ENCODE data around the gene ATP8A2.
"Not testable (repeated sequence)": the region's sequence is repeated elsewhere in the genome, so short reads cannot be mapped to it uniquely, and the experiment has no call there.

Gene ATP8A2

DNA sequence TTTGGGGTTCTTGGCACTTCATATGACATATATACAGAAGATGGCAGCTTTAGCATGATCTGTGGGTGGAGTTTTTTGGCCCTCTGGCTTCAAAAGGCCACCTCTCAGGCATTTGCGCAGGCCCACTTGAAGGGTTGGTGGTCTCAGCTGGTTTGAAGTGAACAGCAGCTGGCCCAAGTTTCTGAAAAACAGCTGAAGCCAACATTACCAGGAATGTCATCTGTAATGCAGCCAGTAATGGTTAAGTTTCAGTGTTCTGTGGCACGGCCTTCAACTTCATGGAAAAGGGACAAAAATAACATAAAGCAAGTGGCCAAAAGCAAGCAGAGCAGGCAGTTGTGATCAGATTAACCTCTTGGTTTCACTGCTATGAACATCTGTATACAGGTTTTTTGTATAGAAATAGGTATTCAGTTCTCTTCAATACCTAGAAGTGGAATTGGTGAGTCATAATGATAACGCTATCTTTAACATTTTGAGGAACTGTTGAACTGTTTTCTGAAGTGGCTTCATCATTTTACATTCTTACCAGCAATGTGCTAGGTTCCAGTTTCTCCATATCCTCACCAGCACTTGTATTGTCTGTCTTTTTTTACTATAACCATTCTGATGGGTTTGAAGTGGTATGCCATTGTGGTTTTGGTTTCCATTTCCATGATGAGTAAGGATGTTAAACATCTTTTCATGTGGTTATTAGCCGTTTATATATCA is 434.6 kb downstream of the ATP8A2 start:
- Histone ChIP-seq H3K4me3 (ENCODE audit: low read depth in 1 of 5, low read length in 5 of 5) (no peak overlapping the region), H3K9ac (ENCODE audit: low read length in 5 of 5) (no peak overlapping the region), H3K36me3 (ENCODE audit: control insufficient read depth in 5 of 5, insufficient read depth in 5 of 5, low read length in 5 of 5) (no peaks in the 10 kb centered on the region), H3K27me3 (ENCODE audit: control insufficient read depth in 5 of 5, insufficient read depth in 4 of 5, low read length in 5 of 5) (no peaks in the 10 kb centered on the region), H3K9me3 (ENCODE audit: control insufficient read depth in 5 of 5, low read length in 5 of 5) (peaks cover 0 to under 1% (median 0%) of the 10 kb centered on the region in 5 donors), H3K4me1 (ENCODE audit: control insufficient read depth in 5 of 5, insufficient read depth in 5 of 5, low read length in 5 of 5) (no peaks in the 10 kb centered on the region), H3K27ac (ENCODE audit: low read depth, low read length) (no peak overlapping the region)

DNA sequence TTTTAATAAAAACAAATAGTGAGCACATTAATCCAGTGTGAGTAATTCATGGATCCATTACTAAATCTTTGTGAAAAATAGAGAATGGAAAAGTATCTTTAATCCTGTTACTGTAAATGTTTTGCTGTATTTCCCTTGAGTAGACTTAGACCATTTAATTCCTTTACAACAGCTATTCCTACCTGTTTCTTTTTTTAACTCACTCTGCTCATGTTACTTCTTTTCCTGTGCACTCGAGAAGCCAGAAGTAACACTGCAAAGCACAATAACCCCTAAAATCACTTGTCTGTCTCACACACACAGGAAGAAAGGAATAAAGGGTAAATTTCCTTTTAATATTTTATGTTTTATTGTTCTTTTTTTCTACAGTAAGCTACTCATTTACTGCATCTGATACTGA is 435.8 kb downstream of the ATP8A2 start:
- Histone ChIP-seq H3K4me3 (ENCODE audit: low read depth in 1 of 5, low read length in 5 of 5) (no peak overlapping the region), H3K27me3 (ENCODE audit: control insufficient read depth in 5 of 5, insufficient read depth in 4 of 5, low read length in 5 of 5) (no peaks in the 10 kb centered on the region), H3K9me3 (ENCODE audit: control insufficient read depth in 5 of 5, low read length in 5 of 5) (peaks cover 0 to 6% (median 3%) of the 10 kb centered on the region in 5 donors), H3K4me1 (ENCODE audit: control insufficient read depth in 5 of 5, insufficient read depth in 5 of 5, low read length in 5 of 5) (no peaks in the 10 kb centered on the region), H3K9ac (ENCODE audit: low read length in 5 of 5) (no peak overlapping the region), H3K36me3 (ENCODE audit: control insufficient read depth in 5 of 5, insufficient read depth in 5 of 5, low read length in 5 of 5) (no peaks in the 10 kb centered on the region), H3K27ac (ENCODE audit: low read depth, low read length) (no peak overlapping the region)

DNA sequence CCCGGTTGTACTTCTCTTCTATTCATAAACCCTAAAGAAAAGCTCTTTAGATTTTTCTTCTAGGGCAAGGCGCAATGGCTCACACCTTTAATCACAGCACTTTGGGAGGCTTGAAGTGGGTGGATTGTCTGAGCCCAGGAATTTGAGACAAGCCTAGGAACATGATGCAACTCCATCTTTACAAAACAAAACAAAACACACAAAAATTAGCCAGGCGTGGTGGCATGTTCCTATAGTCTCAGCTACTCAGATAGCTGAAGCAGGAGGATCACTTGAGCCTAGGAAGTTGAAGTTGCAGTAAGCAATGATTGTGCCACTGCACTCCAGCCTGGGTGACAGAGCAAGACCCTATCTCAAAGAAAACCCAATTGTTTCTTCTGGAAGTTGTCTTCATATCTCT is 439.7 kb downstream of the ATP8A2 start:
- Histone ChIP-seq H3K9me3 (ENCODE audit: control insufficient read depth in 5 of 5, low read length in 5 of 5) (peaks cover 0 to 6% (median 3%) of the 10 kb centered on the region in 5 donors), H3K9ac (ENCODE audit: low read length in 5 of 5) (no peak overlapping the region), H3K27me3 (ENCODE audit: control insufficient read depth in 5 of 5, insufficient read depth in 4 of 5, low read length in 5 of 5) (no peaks in the 10 kb centered on the region), H3K36me3 (ENCODE audit: control insufficient read depth in 5 of 5, insufficient read depth in 5 of 5, low read length in 5 of 5) (no peaks in the 10 kb centered on the region), H3K4me1 (ENCODE audit: control insufficient read depth in 5 of 5, insufficient read depth in 5 of 5, low read length in 5 of 5) (no peaks in the 10 kb centered on the region), H3K4me3 (ENCODE audit: low read depth in 1 of 5, low read length in 5 of 5) (no peak overlapping the region), H3K27ac (ENCODE audit: low read depth, low read length) (no peak overlapping the region)

DNA sequence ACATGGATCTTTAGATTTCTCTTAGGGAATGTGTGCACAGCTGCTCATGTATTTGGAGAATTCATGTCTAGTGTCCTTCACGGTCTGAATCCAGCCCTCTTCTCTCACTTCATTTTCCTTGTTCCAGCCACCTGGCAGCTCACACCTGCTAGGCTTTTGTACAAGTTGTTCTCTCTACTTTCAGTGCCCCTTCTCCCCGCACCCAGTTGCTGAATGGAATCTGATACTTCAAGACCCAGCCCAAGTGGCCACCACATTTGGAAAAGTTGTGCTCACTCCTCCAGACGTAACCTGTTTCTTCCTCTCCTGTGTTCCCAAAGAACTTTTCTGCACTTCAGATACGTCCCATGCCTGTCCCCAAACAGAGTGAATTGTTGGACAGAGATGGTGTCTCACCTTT is 444.5 kb downstream of the ATP8A2 start:
- peaks cover 0 to 6% (median 3%) of the 10 kb centered on the region in 5 donors for H3K9me3 ChIP-seq (ENCODE audit: control insufficient read depth in 5 of 5, low read length in 5 of 5)
- no peaks in the 10 kb centered on the region for H3K36me3 ChIP-seq (ENCODE audit: control insufficient read depth in 5 of 5, insufficient read depth in 5 of 5, low read length in 5 of 5)
- no peaks in the 10 kb centered on the region for H3K27me3 ChIP-seq (ENCODE audit: control insufficient read depth in 5 of 5, insufficient read depth in 4 of 5, low read length in 5 of 5)
- H3K27ac ChIP-seq (ENCODE audit: low read depth, low read length): no peak overlapping the region
- H3K9ac ChIP-seq (ENCODE audit: low read length in 5 of 5): no peak overlapping the region
- no peak overlapping the region for H3K4me3 ChIP-seq (ENCODE audit: low read depth in 1 of 5, low read length in 5 of 5)
- H3K4me1 ChIP-seq (ENCODE audit: control insufficient read depth in 5 of 5, insufficient read depth in 5 of 5, low read length in 5 of 5): no peaks in the 10 kb centered on the region

DNA sequence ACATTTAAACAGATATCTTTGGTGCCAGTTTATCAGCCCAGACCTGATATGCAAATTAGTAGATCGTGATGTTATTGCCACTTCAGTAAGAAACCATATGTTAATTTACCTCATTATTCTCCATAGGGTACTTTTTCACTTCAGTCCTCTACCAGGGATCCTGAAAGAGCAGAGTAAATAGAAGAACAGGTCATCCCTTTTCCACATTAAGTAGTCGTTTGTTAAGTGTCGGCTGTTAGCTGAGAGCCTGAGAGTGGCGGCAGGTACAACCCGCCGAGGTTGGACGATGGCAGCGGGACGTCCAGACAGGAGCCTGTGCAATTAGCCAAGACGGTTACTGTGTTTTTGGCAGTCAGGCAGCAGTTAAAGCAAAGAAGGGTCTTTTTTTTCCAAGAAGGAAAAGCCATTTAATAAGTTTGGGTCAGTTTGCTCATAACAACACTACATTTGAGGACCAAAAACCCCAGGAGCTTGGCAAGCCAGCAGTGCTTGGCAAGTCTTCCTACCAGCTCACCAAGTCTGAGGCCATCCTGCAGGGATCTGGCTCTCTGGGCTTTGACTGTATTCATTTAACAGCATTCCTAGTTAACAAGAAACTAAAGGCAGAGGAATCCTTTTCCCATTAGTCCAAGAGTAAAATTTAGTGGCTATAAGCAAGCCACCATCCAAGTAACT is 448.2 kb downstream of the ATP8A2 start:
- no peaks in the 10 kb centered on the region for H3K27me3 ChIP-seq (ENCODE audit: control insufficient read depth in 5 of 5, insufficient read depth in 4 of 5, low read length in 5 of 5)

DNA sequence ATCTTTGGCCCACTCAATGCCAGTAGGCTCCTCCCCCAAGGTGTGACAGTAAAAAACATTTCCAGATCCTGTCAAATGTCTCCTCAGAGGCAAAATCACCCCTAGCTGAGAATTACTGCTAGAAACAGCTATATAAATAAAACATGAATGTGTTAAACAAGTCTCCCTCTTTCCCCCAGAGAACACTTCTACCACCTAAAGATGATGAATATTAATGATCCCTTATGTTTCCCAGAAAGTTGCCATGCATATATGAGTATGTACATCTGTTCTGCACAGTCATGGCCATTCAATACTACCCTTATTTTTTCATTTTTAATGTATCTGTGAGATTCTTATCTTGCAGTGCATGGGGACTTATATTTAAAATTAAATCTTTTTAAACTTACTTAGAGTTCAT is 450.0 kb downstream of the ATP8A2 start:
- Histone ChIP-seq H3K27me3 (ENCODE audit: control insufficient read depth in 5 of 5, insufficient read depth in 4 of 5, low read length in 5 of 5) (no peaks in the 10 kb centered on the region), H3K36me3 (ENCODE audit: control insufficient read depth in 5 of 5, insufficient read depth in 5 of 5, low read length in 5 of 5) (no peaks in the 10 kb centered on the region)

More for the DNA sequence above, 448.2 kb downstream of the ATP8A2 start:
- Histone ChIP-seq H3K9me3 (ENCODE audit: control insufficient read depth in 5 of 5, low read length in 5 of 5) (no peaks in the 10 kb centered on the region), H3K4me1 (ENCODE audit: control insufficient read depth in 5 of 5, insufficient read depth in 5 of 5, low read length in 5 of 5) (peaks cover 0 to 7% (median 0%) of the 10 kb centered on the region in 5 donors), H3K27ac (ENCODE audit: low read depth, low read length) (no peak overlapping the region), H3K4me3 (ENCODE audit: low read depth in 1 of 5, low read length in 5 of 5) (no peak overlapping the region), H3K9ac (ENCODE audit: low read length in 5 of 5) (no peak overlapping the region), H3K36me3 (ENCODE audit: control insufficient read depth in 5 of 5, insufficient read depth in 5 of 5, low read length in 5 of 5) (no peaks in the 10 kb centered on the region)

DNA sequence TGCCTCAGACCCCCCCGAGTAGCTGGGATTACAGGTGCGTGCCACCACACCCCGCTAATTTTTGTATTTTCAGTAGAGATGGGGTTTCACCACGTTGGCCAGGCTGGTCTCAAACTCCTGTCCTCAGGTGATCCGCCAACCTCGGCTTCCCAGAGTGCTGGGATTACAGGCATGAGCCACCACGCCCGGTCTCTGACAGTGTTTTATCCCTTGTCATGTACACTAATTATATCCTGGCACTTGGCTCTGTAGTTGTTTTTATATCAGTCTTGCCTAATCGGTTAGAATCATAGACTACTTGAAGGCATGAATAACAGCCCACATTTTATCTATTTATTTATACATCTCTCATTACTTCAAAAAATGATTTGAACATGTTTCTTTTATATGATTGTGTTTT is 455.4 kb downstream of the ATP8A2 start:
- not testable (repeated sequence) for H3K27me3 ChIP-seq (ENCODE audit: control insufficient read depth in 5 of 5, insufficient read depth in 4 of 5, low read length in 5 of 5); H3K27ac ChIP-seq (ENCODE audit: low read depth, low read length); H3K9me3 ChIP-seq (ENCODE audit: control insufficient read depth in 5 of 5, low read length in 5 of 5); H3K4me1 ChIP-seq (ENCODE audit: control insufficient read depth in 5 of 5, insufficient read depth in 5 of 5, low read length in 5 of 5); H3K36me3 ChIP-seq (ENCODE audit: control insufficient read depth in 5 of 5, insufficient read depth in 5 of 5, low read length in 5 of 5); H3K9ac ChIP-seq (ENCODE audit: low read length in 5 of 5); H3K4me3 ChIP-seq (ENCODE audit: low read depth in 1 of 5, low read length in 5 of 5)

More for the DNA sequence above, 450.0 kb downstream of the ATP8A2 start:
- Histone ChIP-seq H3K4me3 (ENCODE audit: low read depth in 1 of 5, low read length in 5 of 5) (no peak overlapping the region), H3K4me1 (ENCODE audit: control insufficient read depth in 5 of 5, insufficient read depth in 5 of 5, low read length in 5 of 5) (peaks cover 0 to 7% (median 0%) of the 10 kb centered on the region in 5 donors), H3K27ac (ENCODE audit: low read depth, low read length) (no peak overlapping the region), H3K9me3 (ENCODE audit: control insufficient read depth in 5 of 5, low read length in 5 of 5) (no peaks in the 10 kb centered on the region), H3K9ac (ENCODE audit: low read length in 5 of 5) (no peak overlapping the region)

DNA sequence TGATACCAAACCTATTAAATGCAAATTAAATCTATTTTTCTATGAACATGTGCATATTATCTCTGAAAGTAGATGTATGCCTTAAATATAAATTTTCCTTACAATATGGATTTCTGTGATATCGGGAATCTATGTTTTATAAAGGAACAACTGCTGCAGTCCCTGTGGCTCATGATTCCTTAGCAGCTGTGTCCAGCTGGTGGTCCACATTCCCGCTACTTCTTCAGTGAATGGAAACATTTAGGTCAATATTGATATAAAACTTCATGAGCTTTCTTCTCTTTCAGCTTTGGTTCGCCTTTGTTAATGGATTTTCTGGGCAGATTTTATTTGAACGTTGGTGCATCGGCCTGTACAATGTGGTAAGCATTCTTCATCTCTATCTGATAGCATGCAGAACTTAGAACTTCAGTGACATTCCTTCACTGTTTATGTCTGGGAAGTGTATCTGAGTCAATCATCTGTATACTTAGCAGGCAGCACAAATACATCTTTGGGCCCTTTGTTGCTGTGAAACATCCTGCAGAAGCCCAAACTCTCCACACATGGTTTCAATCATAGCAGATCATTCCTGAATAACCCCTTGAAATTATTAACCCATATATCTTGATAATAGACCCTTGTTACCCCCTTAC is 456.2 kb downstream of the ATP8A2 start:
- Histone ChIP-seq H3K27ac (ENCODE audit: low read depth, low read length) (no peak overlapping the region), H3K4me1 (ENCODE audit: control insufficient read depth in 5 of 5, insufficient read depth in 5 of 5, low read length in 5 of 5) (peaks cover 0 to 7% (median 0%) of the 10 kb centered on the region in 5 donors), H3K9ac (ENCODE audit: low read length in 5 of 5) (no peak overlapping the region), H3K27me3 (ENCODE audit: control insufficient read depth in 5 of 5, insufficient read depth in 4 of 5, low read length in 5 of 5) (no peaks in the 10 kb centered on the region), H3K36me3 (ENCODE audit: control insufficient read depth in 5 of 5, insufficient read depth in 5 of 5, low read length in 5 of 5) (no peaks in the 10 kb centered on the region), H3K4me3 (ENCODE audit: low read depth in 1 of 5, low read length in 5 of 5) (no peak overlapping the region), H3K9me3 (ENCODE audit: control insufficient read depth in 5 of 5, low read length in 5 of 5) (no peaks in the 10 kb centered on the region)

DNA sequence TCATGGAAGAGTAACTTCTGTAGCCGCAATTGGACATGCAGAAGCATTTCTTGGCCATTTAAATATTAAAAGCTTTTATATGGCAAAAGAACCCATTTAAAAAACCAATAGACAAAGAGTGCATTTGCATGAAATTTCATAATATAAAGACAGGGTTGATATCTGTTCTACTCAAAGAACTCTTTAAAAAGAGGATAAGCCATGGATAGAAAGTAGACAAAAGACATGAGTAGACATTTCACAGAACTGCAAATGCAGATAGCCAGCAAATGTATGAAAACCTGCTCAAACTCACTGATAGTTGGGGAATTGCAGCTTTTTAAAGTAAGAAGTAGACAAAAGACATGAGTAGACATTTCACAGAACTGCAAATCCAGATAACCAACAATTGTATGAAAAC is 462.0 kb downstream of the ATP8A2 start:
- Histone ChIP-seq H3K4me1 (ENCODE audit: control insufficient read depth in 5 of 5, insufficient read depth in 5 of 5, low read length in 5 of 5) (no peaks in the 10 kb centered on the region), H3K36me3 (ENCODE audit: control insufficient read depth in 5 of 5, insufficient read depth in 5 of 5, low read length in 5 of 5) (no peaks in the 10 kb centered on the region), H3K9ac (ENCODE audit: low read length in 5 of 5) (no peak overlapping the region)

More for the DNA sequence above, 462.0 kb downstream of the ATP8A2 start:
- Histone ChIP-seq H3K27ac (ENCODE audit: low read depth, low read length) (no peak overlapping the region), H3K4me3 (ENCODE audit: low read depth in 1 of 5, low read length in 5 of 5) (no peak overlapping the region), H3K27me3 (ENCODE audit: control insufficient read depth in 5 of 5, insufficient read depth in 4 of 5, low read length in 5 of 5) (peaks cover 0 to 2% (median 0%) of the 10 kb centered on the region in 5 donors), H3K9me3 (ENCODE audit: control insufficient read depth in 5 of 5, low read length in 5 of 5) (no peaks in the 10 kb centered on the region)
